HUES6 (cell line): Measurements from ENCODE around the gene AGBL5.

ENCODE experiments used
- H3K27ac ChIP-seq: 2 replicates; pipeline ENCODE4 v1.7.0; 2013; ENCODE audit warnings: low read depth, mild to moderate bottlenecking, low read length, inconsistent platforms
- H3K27me3 ChIP-seq: 2 replicates; pipeline ENCODE4 v1.6.1; 2013; ENCODE audit warnings: low read length; ENCODE audit not compliant: control insufficient read depth, insufficient read depth
- H3K36me3 ChIP-seq: 2 replicates; pipeline ENCODE4 v1.6.1; 2013; ENCODE audit warnings: low read length; ENCODE audit not compliant: control insufficient read depth, insufficient read depth
- H3K4me1 ChIP-seq: 2 replicates; pipeline ENCODE4 v1.6.1; 2013; ENCODE audit warnings: low read length; ENCODE audit not compliant: control insufficient read depth, insufficient read depth
- H3K4me3 ChIP-seq: 2 replicates; pipeline ENCODE4 v1.5.1; 2013; ENCODE audit warnings: low read depth, low read length
- H3K9ac ChIP-seq: one replicate; pipeline ENCODE4 v1.6.1; 2013; ENCODE audit warnings: mild to moderate bottlenecking, low read length
- H3K9me3 ChIP-seq: 2 replicates; pipeline ENCODE4 v1.6.1; 2013; ENCODE audit warnings: low read depth, low read length; ENCODE audit not compliant: control insufficient read depth, insufficient read depth

Gene AGBL5

GRCh38 chr2:27013738-27014137, 37.7 kb upstream of the AGBL5 start:
- H3K27me3 ChIP-seq, result no peaks in the 10 kb centered on the region
- H3K4me1 ChIP-seq, result peaks cover 10% of the 10 kb centered on the region; the same call in 1 of the 2 replicates
- peaks cover 22% of the 10 kb centered on the region for H3K9me3 ChIP-seq
- no peak overlapping the region for H3K4me3 ChIP-seq
- H3K36me3 ChIP-seq, result no peaks in the 10 kb centered on the region; the same call in 1 of the 2 replicates
- H3K27ac ChIP-seq, result no peak overlapping the region
- H3K9ac ChIP-seq, result no peak overlapping the region

GRCh38 chr2:27014771-27015433, 36.6 kb upstream of the AGBL5 start:
- H3K36me3 ChIP-seq, result no peaks in the 10 kb centered on the region; the same call in 1 of the 2 replicates
- H3K4me3 ChIP-seq, result no peak overlapping the region
- peaks cover 10% of the 10 kb centered on the region; the same call in 1 of the 2 replicates for H3K4me1 ChIP-seq
- H3K27me3 ChIP-seq, result no peaks in the 10 kb centered on the region
- no peak overlapping the region for H3K9ac ChIP-seq
- H3K27ac ChIP-seq, result no peak overlapping the region
- peaks cover 22% of the 10 kb centered on the region for H3K9me3 ChIP-seq

GRCh38 chr2:27016801-27017325, 34.6 kb upstream of the AGBL5 start:
- Histone ChIP-seq H3K4me1 (peaks cover 10% of the 10 kb centered on the region; the same call in 1 of the 2 replicates), H3K27ac (no peak overlapping the region), H3K4me3 (no peak overlapping the region), H3K9me3 (peaks cover 22% of the 10 kb centered on the region), H3K9ac (no peak overlapping the region), H3K27me3 (no peaks in the 10 kb centered on the region), H3K36me3 (no peaks in the 10 kb centered on the region; the same call in 1 of the 2 replicates)

GRCh38 chr2:27018142-27018541, 33.3 kb upstream of the AGBL5 start:
- H3K27ac ChIP-seq, result no peak overlapping the region
- no peak overlapping the region for H3K4me3 ChIP-seq
- H3K4me1 ChIP-seq, result peaks cover 10% of the 10 kb centered on the region; the same call in 1 of the 2 replicates
- peaks cover 14% of the 10 kb centered on the region for H3K9me3 ChIP-seq
- H3K9ac ChIP-seq, result no peak overlapping the region
- H3K27me3 ChIP-seq, result no peaks in the 10 kb centered on the region
- H3K36me3 ChIP-seq, result peaks cover 5% of the 10 kb centered on the region

GRCh38 chr2:27019459-27019858, 32.0 kb upstream of the AGBL5 start:
- Histone ChIP-seq H3K36me3 (peaks cover 5% of the 10 kb centered on the region), H3K9ac (no peak overlapping the region), H3K27ac (no peak overlapping the region), H3K9me3 (0 out of 2 replicates have a peak, but pooled peaks cover 2% of the 10 kb centered on the region), H3K27me3 (no peaks in the 10 kb centered on the region), H3K4me1 (peaks cover 11% of the 10 kb centered on the region; the same call in 1 of the 2 replicates), H3K4me3 (no peak overlapping the region)

GRCh38 chr2:27019931-27020855, 31.3 kb upstream of the AGBL5 start:
- Histone ChIP-seq H3K27ac (no peak overlapping the region), H3K36me3 (peaks cover 5% of the 10 kb centered on the region), H3K9me3 (no peaks in the 10 kb centered on the region), H3K4me1 (peaks cover 15% of the 10 kb centered on the region; the same call in 1 of the 2 replicates), H3K4me3 (no peak overlapping the region), H3K9ac (no peak overlapping the region), H3K27me3 (no peaks in the 10 kb centered on the region)

GRCh38 chr2:27021253-27022049, 30.0 kb upstream of the AGBL5 start:
- peaks cover 5% of the 10 kb centered on the region for H3K36me3 ChIP-seq
- no peaks in the 10 kb centered on the region for H3K27me3 ChIP-seq
- H3K4me1 ChIP-seq, result peaks cover 10% of the 10 kb centered on the region; the same call in 1 of the 2 replicates
- no peaks in the 10 kb centered on the region for H3K9me3 ChIP-seq
- no peak overlapping the region for H3K27ac ChIP-seq
- H3K9ac ChIP-seq, result no peak overlapping the region
- no peak overlapping the region for H3K4me3 ChIP-seq

GRCh38 chr2:27023740-27024139, 27.7 kb upstream of the AGBL5 start:
- H3K9ac ChIP-seq, result no peak overlapping the region
- H3K4me3 ChIP-seq, result no peak overlapping the region
- H3K4me1 ChIP-seq, result peaks cover 5% of the 10 kb centered on the region; the same call in 1 of the 2 replicates
- no peaks in the 10 kb centered on the region for H3K9me3 ChIP-seq
- no peak overlapping the region for H3K27ac ChIP-seq
- H3K27me3 ChIP-seq, result no peaks in the 10 kb centered on the region
- H3K36me3 ChIP-seq, result peaks cover 13% of the 10 kb centered on the region

- no peaks in the 10 kb centered on the region for H3K9me3 ChIP-seq
- H3K4me1 ChIP-seq, result peaks cover 5% of the 10 kb centered on the region; the same call in 1 of the 2 replicates
- H3K4me3 ChIP-seq, result no peak overlapping the region
- H3K27ac ChIP-seq, result no peak overlapping the region
- peaks cover 15% of the 10 kb centered on the region for H3K36me3 ChIP-seq
- no peaks in the 10 kb centered on the region for H3K27me3 ChIP-seq
- H3K9ac ChIP-seq, result no peak overlapping the region
Observed at GRCh38 chr2:27024188-27024587, 27.3 kb upstream of the AGBL5 start.

GRCh38 chr2:27024812-27025211, 26.7 kb upstream of the AGBL5 start:
- Histone ChIP-seq H3K9me3 (no peaks in the 10 kb centered on the region), H3K9ac (no peak overlapping the region), H3K36me3 (peaks cover 20% of the 10 kb centered on the region), H3K4me1 (peaks cover 5% of the 10 kb centered on the region; the same call in 1 of the 2 replicates), H3K27ac (no peak overlapping the region), H3K4me3 (no peak overlapping the region), H3K27me3 (no peaks in the 10 kb centered on the region)
